ENCODE data around the gene DTNB.
A peak's percentile ranks its signal among the peaks of the same experiment; 100 is the strongest.
"Not testable (repeated sequence)": the region's sequence is repeated elsewhere in the genome, so short reads cannot be mapped to it uniquely, and the experiment has no call there.

The DTNB gene

DNA sequence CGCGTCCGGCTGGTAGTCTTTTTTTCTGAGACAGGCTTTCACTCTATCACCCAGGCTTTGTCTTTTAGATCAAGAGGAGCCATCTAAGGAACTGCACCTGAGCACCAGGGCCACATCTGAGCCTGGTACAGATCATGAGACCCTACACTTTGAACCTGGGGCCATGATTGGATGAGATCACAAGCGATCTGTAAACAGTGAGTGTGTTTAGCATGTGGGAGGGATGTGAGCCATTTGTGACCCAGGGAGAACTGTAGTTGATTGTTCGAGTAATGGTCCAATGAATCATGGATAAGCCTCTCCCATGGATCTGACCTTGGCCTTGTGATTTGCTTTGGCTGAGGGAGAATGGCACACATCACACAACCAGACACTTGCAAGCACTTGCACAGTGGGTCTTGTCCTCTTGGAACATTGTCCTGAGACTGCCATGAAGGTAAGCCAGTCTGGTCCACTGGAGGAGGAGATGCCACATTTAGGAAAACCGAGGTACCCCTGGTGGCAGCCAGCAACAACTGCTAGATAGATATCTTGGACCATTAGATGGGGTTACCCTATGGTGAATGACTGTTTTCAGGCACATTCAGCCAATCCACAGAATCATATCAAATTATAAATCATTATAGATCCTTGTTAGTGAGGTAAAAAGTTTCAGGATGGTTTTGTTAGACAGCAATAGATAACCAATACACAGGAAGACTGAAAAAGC lies 19.5 kb upstream of the DTNB start:
- no peaks in the 10 kb centered on the region for H3K9me3 Mint-ChIP-seq
- no peaks in the 10 kb centered on the region for H3K4me1 Mint-ChIP-seq
- H3K36me3 Mint-ChIP-seq: no peaks in the 10 kb centered on the region
- no peak for ATAC-seq
- DNase-seq (ENCODE audit: low spot score in 2 of 2): no peak
- H3K27ac Mint-ChIP-seq: no peak overlapping the region
- no peak overlapping the region for H3K4me3 Mint-ChIP-seq

DNA sequence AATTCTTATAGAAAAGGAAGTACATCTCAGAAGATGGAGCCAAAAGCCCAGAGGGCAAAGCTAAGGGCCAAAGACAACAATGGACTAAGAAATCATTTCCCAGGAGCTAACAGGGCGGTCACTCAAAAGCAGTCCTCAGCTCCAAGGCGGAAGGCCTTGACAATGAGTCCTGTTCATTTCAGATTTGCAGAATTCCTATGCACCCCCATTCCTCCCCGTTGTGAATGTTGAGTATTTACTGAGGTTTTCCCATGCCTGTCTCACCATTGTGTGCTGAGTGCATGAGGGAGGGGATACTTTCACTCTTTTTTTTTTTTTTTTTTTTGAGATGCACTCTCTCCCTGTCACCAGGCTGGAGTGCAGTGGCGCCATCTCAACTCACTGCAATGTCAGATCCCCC lies 18.8 kb upstream of the DTNB start:
- DNase-seq (ENCODE audit: low spot score in 2 of 2) (no peak), ATAC-seq (no peak)
- H3K27ac Mint-ChIP-seq: no peak overlapping the region
- no peaks in the 10 kb centered on the region for H3K4me1 Mint-ChIP-seq
- no peaks in the 10 kb centered on the region for H3K36me3 Mint-ChIP-seq
- no peak overlapping the region for H3K4me3 Mint-ChIP-seq
- no peaks in the 10 kb centered on the region for H3K9me3 Mint-ChIP-seq

DNA sequence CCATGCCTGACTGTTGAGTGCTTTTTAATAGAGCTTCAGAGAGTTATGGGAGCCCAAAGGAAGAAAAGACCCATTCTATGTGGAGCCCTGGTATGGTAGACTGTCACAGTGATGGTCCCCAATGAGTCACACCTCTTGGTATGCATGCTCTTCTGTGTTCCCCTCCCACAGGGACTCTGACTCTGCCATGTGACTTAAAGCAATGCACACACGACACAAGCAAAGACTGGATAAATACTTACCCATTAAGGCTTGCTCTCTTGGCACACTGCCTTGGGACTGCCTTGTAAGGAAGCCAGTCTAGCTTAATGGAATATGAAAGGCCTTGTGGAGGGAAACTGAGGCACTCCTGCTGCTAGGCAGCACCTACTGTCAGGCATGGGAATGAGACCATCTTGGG lies 16.7 kb upstream of the DTNB start:
- Mint-ChIP-seq H3K4me1 (no peaks in the 10 kb centered on the region), H3K9me3 (no peaks in the 10 kb centered on the region), H3K27ac (no peak overlapping the region), H3K36me3 (no peaks in the 10 kb centered on the region), H3K4me3 (no peak overlapping the region)
- DNase-seq (ENCODE audit: low spot score in 2 of 2): no peak
- peak; percentile 67 for ATAC-seq

DNA sequence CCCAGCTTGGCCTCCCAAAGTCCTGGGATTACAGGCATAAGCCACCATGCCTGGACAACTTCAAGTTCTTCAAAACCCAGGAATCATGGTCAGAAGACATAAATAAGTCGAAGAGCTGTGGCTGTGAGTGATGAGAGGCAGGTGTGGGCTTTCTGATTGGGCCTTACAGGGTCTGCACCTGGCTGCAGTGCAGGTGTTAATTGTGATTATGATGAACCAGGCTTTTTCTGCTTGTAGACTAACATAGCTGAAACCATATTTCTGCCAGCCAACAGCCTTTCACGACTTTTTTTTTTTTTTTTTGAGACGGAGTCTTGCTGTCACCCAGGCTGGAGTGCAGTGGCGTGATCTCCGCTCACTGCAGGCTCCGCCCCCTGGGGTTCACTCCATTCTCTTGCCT lies 14.9 kb upstream of the DTNB start:
- Mint-ChIP-seq H3K4me3 (no peak overlapping the region), H3K36me3 (no peaks in the 10 kb centered on the region), H3K27ac (no peak overlapping the region), H3K9me3 (no peaks in the 10 kb centered on the region), H3K4me1 (no peaks in the 10 kb centered on the region)
- DNase-seq (ENCODE audit: low spot score in 2 of 2) (no peak), ATAC-seq (no peak)

DNA sequence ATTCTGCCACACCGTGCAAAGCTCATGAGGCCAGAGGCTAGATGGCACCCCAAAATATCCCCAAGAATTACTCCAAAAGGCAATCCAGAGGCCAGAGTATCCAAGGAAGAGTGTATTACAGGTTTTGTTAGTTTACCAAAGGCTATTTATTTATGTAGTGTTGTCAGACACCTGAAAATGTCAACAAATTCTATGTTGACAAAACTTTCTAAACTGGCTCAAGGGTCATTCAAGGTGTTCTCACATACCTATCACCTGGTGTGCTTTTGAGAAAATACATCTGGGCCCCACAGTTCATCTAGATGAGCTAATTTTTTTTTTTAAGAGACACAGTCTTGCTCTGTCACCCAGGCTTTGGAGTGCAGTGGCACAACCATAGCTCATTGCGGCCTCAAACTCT lies 12.4 kb upstream of the DTNB start:
- Mint-ChIP-seq H3K27ac (no peak overlapping the region), H3K36me3 (no peaks in the 10 kb centered on the region), H3K4me3 (no peak overlapping the region), H3K9me3 (no peaks in the 10 kb centered on the region), H3K4me1 (no peaks in the 10 kb centered on the region)
- ATAC-seq (no peak), DNase-seq (ENCODE audit: low spot score in 2 of 2) (no peak)

DNA sequence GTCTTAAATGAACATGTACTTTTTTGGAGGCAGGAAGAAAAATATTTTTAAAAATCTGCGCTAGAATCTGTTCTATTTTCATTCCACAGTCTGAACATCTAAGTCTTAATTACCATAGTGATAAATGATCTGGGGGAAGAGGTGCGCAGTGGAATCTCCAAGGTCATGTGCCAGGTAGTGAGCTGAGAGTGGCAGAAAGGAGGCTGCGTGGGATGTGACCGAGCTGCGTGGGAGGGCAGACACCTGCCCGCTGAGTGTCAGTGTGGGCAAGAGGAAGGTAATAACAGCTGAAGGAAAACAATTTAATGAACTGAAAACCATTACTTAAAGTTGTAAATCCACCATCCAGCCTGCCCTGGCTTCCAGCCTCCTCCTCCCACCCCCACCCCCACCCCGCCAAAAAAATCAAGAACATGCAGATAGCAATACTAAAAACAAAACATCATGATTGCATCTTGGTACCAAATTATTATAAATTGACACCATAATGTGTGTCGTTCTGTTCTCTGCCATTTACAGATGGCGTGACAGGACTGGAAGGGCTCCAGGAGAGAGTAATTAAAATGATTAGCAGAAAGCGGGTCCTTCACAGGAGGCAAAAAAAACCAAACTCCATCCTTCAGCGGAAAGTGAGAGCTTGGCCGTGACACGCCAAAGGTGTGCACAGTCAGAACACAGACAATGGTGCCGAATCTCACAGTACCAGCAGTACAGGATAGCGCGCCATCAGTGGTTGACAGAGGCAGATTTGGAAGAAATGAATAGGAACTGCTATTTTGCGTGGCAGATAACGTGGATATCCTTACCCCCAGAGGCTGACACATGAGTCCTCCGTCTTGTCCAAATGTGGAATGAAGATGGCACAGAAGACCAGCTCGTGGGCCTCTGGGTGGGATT lies 11.4 kb upstream of the DTNB start:
- H3K9me3 Mint-ChIP-seq: no peaks in the 10 kb centered on the region

DNA sequence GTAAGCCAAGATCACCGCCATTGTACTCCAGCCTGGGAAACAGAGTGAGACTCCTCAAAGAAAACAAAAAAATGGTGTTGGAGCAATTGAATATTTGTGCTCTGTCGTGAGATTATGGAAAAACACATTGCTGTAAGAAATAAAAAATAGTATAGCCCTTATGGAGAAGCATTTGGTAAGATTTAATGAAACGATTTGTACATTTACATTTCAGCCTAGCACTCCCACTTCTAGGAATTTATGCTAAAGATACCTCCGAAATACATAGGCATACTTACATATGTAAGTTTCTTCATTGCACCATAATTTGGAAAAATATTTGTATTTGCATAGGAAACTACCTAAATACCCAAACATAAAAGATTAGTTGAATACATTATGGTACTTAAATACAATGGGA lies 8.7 kb upstream of the DTNB start:
- no peaks in the 10 kb centered on the region for H3K4me1 Mint-ChIP-seq
- DNase-seq (ENCODE audit: low spot score in 2 of 2) (no peak), ATAC-seq (no peak)
- H3K9me3 Mint-ChIP-seq: no peaks in the 10 kb centered on the region
- no peak overlapping the region for H3K4me3 Mint-ChIP-seq
- H3K36me3 Mint-ChIP-seq: no peaks in the 10 kb centered on the region
- no peak overlapping the region for H3K27ac Mint-ChIP-seq

More for the DNA sequence above, 11.4 kb upstream of the DTNB start:
- no peak for DNase-seq (ENCODE audit: low spot score in 2 of 2)
- ATAC-seq: no peak
- H3K36me3 Mint-ChIP-seq: no peaks in the 10 kb centered on the region
- no peaks in the 10 kb centered on the region for H3K4me1 Mint-ChIP-seq
- H3K4me3 Mint-ChIP-seq: no peak overlapping the region
- H3K27ac Mint-ChIP-seq: no peak overlapping the region

DNA sequence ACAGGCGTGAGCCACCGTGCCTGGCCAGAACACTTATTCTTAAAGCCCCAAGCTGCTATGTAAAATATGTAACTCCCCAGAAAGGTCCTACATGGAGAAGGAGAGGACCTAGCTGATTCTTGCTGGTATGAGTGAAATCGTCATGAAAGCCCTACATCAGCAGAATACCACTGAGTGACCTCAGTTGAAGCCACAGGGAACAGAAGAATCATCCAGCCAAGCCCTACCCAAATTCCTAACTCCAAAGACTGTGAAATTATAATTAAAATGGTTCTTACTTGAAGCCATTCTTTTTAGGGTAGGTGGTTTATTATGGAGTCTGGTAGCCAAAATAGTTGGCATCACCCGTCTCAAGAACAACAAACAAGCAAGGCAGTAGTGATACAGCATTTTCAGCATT lies 4.5 kb upstream of the DTNB start:
- H3K4me3 Mint-ChIP-seq: no peak overlapping the region
- H3K27ac Mint-ChIP-seq: no peak overlapping the region
- H3K9me3 Mint-ChIP-seq: no peaks in the 10 kb centered on the region
- peaks cover 13% of the 10 kb centered on the region for H3K4me1 Mint-ChIP-seq
- H3K36me3 Mint-ChIP-seq: no peaks in the 10 kb centered on the region
- no peak for ATAC-seq
- DNase-seq (ENCODE audit: low spot score in 2 of 2): no peak

DNA sequence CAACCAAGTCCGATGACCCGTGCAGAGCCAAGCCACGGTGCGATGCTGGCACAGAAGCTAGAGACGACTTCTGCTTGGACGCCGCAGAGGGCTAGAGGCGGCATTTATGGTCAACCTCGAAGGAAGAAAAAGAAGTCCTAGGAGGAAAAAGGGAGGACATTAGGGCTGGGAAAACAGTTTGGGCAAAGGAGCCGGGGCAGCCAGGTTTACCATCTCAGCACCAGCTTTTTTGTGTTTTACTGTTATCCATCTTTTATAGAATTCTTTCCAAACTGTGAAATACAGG lies 643 bp upstream of the DTNB start:
- H3K4me1 Mint-ChIP-seq: peaks cover 26% of the 10 kb centered on the region
- peak overlapping the region; percentile 76 for H3K4me3 Mint-ChIP-seq
- DNase-seq (ENCODE audit: low spot score in 2 of 2) (no peak), ATAC-seq (no peak)
- H3K36me3 Mint-ChIP-seq: no peaks in the 10 kb centered on the region
- no peaks in the 10 kb centered on the region for H3K9me3 Mint-ChIP-seq
- H3K27ac Mint-ChIP-seq: peak overlapping the region; percentile 51

DNA sequence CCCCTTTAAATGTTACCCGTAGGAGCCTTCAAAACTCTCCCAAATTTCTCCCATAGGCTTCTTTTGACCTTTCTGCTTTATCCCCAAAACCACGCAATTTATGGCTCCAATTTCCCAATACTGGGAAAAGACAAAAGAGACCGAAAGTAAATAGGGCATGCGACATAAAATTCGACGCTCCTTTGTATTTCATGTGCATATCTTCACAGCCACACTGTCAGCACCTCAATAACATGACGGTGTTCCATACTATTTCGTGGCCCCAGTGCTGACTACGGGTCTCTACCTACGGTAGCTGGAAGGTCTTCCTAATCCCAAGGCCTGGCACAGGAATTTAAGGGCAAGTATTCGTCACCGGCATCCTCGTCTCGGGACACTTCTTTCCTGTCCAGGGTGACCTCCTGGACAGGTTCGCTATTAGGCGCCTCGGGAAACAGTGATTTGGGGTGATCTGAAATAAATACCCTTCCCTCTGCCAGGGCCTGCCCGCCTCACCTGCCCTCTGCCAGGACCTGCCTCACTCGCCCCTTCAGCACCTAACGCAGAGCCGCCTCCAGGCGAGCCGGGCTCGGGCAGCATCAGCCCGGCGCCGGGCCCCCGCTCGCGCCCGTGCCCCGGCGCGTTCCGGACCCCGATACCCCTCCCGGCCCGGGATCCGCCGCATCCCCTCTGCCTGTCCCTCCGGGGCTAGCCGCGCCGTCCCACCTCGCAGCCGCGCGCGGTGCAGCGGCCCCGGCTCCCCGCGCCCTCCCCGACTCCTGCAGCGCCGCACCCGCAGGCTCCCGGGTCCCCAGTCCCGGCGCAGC lies 680 bp downstream of the DTNB start:
- Mint-ChIP-seq H3K4me3 (peak overlapping the region; percentile 76), H3K27ac (peak overlapping the region; percentile 58), H3K9me3 (no peaks in the 10 kb centered on the region), H3K4me1 (peaks cover 26% of the 10 kb centered on the region), H3K36me3 (no peaks in the 10 kb centered on the region)
- ATAC-seq (peak; percentile 81), DNase-seq (ENCODE audit: low spot score in 2 of 2) (peak in 1 of 2 donors; percentile 86)

DNA sequence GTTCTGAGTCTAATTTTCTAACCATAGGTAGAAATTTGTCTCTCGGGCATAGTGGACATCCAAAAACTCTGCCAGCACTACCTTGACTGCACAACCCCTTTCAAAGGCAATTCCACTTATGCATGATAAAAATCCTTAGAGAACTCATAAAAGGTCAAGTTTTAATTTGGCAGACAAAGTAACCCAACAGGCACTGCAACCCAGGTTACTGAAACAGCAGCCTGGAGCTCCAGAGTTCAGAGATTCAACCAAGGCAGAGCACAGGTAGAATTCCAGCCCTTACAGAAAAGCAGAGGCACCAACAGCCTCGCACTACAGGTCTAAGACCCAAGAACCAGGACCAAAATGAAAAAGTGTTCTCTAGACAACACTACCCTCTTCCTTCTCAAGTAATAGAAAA lies 1.8 kb downstream of the DTNB start:
- DNase-seq (ENCODE audit: low spot score in 2 of 2) (peak in 1 of 2 donors; percentile 42), ATAC-seq (no peak)
- peaks cover 26% of the 10 kb centered on the region for H3K4me1 Mint-ChIP-seq
- no peaks in the 10 kb centered on the region for H3K36me3 Mint-ChIP-seq
- no peak overlapping the region for H3K27ac Mint-ChIP-seq
- peak overlapping the region; percentile 76 for H3K4me3 Mint-ChIP-seq
- no peaks in the 10 kb centered on the region for H3K9me3 Mint-ChIP-seq

DNA sequence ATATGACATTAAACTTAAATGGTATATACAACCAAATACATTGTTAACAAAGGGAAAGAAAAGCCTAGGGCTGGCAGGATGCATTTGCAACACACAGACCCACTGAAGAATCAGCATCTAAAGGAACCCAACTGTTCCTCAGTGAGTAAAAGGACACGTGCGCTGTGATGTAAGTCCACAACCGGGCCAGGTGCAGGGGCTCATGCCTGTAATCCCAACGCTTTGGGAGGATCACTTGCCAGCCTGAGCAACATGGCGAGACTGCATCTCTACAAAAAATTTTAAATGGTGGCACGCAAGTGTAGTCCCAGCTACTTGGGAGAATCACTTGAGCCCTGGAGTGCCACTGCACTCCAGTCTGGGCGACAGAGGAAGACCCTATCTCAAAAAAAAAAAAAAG lies 3.9 kb downstream of the DTNB start:
- peaks cover 21% of the 10 kb centered on the region for H3K4me1 Mint-ChIP-seq
- DNase-seq (ENCODE audit: low spot score in 2 of 2): peak in 1 of 2 donors; percentile 37
- no peaks in the 10 kb centered on the region for H3K36me3 Mint-ChIP-seq
- H3K4me3 Mint-ChIP-seq: no peak overlapping the region
- no peaks in the 10 kb centered on the region for H3K9me3 Mint-ChIP-seq
- H3K27ac Mint-ChIP-seq: no peak overlapping the region
- ATAC-seq: no peak

DNA sequence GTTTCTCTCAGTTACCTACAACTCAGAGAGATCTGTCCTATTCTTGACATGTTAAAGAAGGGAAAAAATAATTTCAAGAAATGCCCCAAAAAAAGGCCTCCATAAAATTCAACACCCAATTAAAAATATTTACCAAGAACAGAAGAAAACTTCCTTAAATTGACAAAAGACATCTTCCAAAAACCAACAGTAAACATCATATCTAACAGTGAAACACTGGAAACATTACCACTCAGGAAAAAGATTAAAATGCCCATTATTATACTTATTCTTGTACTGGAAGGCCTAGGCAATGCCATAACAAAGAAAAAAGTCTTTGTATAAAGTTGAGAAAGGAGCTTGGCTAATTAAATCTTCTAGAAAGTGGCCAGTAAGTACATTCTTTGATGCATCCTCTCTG lies 7.2 kb downstream of the DTNB start:
- H3K9me3 Mint-ChIP-seq: no peaks in the 10 kb centered on the region
- no peak overlapping the region for H3K27ac Mint-ChIP-seq
- no peaks in the 10 kb centered on the region for H3K36me3 Mint-ChIP-seq
- ATAC-seq (no peak), DNase-seq (ENCODE audit: low spot score in 2 of 2) (no peak)
- H3K4me1 Mint-ChIP-seq: peaks cover 8% of the 10 kb centered on the region
- no peak overlapping the region for H3K4me3 Mint-ChIP-seq

DNA sequence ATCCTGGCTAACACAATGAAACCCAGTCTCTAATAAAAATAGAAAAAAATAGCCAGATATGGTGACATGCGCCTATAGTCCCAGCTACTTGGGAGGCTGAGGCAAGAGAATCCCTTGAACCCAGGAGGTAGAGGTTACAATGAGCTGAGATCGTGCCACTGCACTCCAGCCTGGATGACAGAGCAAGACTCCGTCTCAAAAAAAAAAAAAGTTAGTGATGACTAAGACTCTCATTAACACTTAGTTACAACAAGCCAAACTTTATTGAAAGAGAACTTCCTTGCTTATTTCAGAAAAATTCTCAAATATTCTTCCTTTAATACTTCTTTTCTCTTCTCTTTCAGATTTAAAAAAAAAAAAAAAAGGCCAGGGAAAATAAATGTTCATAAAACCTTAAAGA lies 7.9 kb downstream of the DTNB start:
- not testable (repeated sequence) for H3K36me3 Mint-ChIP-seq; ATAC-seq; H3K27ac Mint-ChIP-seq; H3K4me3 Mint-ChIP-seq; H3K4me1 Mint-ChIP-seq; H3K9me3 Mint-ChIP-seq; DNase-seq (ENCODE audit: low spot score in 2 of 2)

DNA sequence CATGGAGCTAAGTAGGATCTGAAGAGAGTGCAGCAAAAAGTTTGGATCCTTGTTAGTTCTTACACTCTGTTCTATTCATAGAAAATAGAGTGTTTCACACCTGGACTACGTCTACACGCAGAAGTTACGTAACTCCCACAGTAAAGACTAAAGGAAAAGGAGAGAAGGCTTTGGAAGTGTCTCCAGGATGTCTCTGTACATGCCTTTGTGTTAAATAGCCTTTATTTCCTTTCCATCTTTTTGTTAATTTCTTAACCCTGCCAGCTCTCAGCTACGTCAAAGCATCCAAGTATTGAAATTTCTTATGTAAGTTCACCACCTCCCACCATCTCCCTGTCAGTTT lies 8.4 kb downstream of the DTNB start:
- no peak for DNase-seq (ENCODE audit: low spot score in 2 of 2)
- H3K9me3 Mint-ChIP-seq: no peaks in the 10 kb centered on the region
- ATAC-seq: no peak
- no peaks in the 10 kb centered on the region for H3K36me3 Mint-ChIP-seq
- no peak overlapping the region for H3K4me3 Mint-ChIP-seq
- H3K4me1 Mint-ChIP-seq: peaks cover 9% of the 10 kb centered on the region
- no peak overlapping the region for H3K27ac Mint-ChIP-seq

All from stimulated activated effector memory CD8-positive, alpha-beta T cell treated with anti-CD3 and anti-CD28 coated beads, Interleukin-12 subunit alpha, Interleukin-12 subunit beta, amount 100 ng/mL, for 72 hours (primary cell).